NCI-H2107 treated with DMSO at 0.1 percent for 48 hours (cell line): ENCODE results near the gene MCM9.
"Not testable (repeated sequence)": the region's sequence is repeated elsewhere in the genome, so short reads cannot be mapped to it uniquely, and the experiment has no call there.

Source experiments
- DNase-seq: peaks from one replicate; lab custom pipeline; 2025; ENCODE audit not compliant: unreplicated experiment; lab: John Stamatoyannopoulos, UW

MCM9 gene

DNA sequence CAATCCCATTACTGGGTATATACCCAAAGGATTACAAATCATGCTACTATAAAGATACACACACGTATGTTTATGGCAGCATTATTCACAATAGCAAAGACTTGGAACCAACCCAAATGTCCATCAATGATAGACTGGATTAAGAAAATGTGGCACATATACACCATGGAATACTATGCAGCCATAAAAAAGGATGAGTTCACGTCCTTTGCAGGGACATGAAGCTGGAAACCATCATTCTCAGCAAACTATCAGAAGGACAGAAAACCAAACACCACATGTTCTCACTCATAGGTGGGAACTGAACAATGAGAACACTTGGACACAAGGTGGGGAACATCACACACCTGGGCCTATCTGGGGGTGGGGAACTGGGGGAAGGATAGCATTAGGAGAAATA lies 66.1 kb downstream of the MCM9 start:
- DNase-seq: not testable (repeated sequence)

DNA sequence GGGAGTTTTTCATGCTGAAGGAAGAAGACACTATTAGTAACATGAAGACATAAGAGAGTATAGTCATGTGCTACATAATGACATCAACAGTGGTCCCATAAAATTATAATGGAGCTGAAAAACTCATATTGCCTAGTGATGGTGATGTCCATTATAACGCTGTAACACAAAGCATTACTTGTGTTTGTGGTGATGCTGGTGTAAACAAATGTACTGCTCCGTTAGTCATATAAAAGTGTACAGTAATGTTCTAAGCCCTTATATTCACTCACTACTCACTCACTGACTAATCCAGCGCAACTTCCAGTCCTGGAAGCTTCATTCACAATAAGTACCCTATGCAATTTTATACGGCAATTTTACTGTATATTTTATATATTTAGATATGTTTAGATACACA lies 67.8 kb downstream of the MCM9 start:
- no peak for DNase-seq

DNA sequence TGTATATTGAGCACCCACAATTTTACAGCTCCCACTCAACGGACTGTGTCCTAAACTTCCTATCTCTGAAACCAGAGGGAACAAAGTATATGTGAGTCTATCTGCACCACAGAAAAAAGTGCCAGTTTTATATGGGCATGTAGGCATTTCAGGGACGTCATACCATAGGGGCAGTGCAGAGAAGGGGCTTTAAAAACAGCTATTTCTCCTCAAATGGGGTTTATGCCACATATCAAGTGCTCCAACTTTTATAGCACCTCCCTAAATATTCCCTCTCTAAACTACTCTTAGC lies 69.9 kb downstream of the MCM9 start:
- no peak for DNase-seq

DNA sequence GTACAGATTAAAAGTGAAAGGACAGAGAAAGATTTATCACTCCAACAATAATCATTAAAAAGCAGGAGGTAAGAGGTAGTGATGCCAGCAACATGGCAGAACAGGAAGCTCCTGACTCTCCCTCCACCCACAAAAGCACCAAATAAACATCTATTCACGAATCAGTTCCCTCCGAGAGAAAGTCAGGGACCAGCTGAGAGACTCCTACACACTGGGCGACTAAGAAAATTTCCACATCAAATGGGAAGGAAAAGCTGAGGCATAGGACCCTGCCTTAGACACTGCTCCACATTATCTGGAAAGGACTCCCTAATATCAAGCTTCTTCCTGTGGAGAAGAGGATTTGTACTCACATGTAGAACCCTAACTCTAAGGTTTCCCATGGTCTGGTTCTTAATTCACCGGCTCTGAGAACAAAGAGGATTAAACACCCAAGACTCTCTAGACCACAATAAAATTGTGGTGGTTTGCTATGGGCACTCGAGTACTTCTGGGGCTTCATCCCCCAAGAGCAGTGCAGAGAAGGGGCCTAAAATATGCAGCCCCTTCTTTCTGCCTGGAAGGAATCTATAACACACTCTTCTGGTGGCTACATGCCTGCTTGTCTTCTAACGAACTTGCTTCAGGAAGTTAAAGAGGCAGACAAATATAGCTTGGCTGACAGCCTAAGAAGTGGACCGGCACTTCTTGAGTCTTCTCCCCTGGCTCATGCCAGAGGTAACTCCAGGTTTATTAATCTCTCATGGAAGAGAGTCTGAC lies 70.4 kb downstream of the MCM9 start:
- no peak for DNase-seq

DNA sequence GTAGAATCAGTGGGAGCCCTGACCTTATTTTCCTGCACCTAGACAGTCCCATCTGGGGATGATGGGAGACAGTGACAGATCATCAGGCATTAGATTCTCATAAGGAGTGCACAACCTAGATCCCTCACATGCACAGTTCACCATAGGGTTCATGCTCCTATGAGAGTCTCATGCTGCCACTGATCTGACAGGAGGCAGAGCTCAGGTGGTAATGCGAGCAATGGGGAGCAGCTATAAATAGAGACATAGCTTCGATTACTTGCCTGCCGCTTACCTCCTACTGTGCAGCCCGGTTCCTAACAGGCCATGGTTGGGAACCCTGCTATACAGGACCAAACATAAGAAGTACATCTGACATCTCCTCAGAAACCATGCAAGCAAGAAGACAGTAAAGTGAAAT lies 72.5 kb downstream of the MCM9 start:
- no peak for DNase-seq

DNA sequence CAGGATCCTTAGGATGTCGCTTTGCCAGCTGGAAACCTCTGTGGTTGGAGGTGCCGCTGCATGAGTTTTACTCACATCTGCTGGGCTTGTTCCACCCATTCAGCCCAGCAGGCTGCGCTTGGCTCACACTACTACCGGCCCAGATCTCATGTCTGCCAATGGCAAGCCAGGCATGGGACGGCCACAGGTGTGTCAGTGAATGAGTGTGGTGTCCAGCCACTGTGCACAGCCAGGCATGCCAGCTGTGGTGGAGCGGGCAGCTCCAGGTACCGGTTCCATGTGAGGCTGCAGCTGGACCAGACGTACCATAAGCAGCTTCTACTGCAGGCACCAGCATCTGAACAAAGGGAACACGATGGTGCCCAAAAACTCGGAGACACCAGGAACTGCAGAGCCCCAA lies 74.1 kb downstream of the MCM9 start:
- DNase-seq: no peak

DNA sequence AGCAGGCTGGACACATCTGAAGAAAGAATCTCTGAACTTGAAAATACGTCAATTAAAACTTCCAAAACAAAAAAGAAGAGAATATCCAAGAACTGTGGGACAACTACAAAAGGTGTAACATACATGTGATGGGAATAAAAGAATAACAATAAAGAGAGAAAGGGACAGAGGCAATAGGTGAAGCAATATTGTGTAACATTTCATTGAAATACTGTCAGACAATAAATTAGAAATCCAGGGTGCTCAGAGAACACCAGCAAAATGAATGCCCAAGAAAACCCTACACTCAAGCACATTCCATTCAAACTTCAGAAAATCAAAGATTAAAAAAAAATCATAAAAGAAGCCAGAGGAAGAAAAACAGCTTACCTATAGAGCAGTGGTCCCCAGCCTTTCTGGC lies 74.6 kb downstream of the MCM9 start:
- no peak for DNase-seq

DNA sequence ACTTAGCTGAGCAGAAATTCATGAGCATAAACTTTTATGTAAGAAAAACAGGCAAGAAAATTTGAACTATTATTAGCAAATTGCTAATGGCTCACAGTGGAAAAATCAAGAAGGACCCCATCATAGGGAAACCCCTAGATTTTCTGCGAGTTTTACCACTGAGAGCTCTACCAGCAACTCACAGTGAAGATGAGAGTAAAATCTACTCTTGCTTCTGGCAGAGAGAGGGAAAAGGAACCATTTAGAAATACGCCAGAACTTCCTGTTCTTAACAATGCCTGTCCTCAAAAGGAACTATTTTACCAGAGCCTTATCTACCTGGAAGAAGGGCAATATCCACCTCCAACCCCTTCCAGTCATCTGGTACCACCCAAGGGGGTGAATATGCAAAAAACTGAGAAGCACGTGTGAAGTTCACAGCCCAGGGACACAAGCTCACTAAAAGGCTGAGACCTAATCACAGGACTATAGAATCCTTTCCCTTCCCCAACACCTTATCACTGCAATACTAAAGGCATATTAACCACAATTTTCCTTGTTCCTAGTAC lies 75.4 kb downstream of the MCM9 start:
- DNase-seq: no peak

DNA sequence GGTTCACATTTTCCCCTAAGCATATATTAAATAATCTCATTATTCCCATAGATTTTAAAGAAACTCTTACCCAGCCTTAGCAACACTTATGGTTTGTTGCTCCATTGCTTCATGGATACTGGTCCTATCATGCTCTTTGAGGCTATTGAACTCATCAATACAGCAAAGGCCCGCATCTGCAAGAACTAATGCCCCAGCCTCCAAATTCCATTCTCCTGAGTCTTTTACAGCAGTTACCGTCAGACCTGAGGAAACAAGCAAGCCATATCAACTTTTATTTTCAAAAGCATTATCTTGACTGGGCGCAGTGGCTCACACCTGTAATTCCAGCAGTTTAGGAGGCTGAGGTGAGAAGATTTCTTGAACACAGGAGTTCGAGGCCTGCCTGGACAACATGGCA lies 78.7 kb downstream of the MCM9 start:
- no peak for DNase-seq

DNA sequence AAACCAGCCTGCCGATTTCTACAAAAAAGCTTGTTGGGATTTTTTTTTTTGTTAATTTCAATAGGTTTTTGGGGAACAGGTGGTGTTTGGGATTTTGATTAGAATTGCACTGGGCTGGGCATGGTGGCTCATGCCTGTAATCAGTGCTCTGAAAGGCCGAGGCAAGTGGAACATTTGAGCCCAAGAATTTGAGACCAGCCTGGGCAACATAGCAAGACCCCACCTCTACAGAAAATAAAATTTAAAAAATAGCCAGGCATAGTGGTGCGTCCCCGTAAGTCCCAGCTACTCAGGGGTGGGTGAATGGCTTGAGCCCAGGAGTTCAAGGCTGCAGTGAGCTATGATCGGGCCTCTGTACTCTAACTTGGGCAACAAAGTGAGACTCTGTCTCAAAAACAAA lies 81.6 kb downstream of the MCM9 start:
- no peak for DNase-seq

DNA sequence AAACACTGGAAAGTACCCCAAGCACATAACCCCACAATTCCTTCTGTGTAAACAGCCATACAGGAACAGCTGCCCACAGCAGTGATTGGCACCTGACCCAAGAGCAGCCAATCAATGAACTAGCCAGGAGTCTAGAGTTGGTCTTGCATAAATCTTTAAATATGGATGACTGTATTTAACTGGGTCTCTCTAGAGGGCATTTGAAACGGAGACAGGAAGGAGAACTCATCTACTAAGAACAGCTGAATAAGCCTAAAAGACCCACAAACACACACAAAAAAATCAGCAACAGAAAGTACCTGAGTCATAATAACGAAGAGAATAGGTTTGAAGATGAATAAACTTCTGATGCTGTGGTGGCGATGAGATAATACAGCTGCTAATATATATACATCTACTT lies 90.0 kb downstream of the MCM9 start:
- DNase-seq: no peak

DNA sequence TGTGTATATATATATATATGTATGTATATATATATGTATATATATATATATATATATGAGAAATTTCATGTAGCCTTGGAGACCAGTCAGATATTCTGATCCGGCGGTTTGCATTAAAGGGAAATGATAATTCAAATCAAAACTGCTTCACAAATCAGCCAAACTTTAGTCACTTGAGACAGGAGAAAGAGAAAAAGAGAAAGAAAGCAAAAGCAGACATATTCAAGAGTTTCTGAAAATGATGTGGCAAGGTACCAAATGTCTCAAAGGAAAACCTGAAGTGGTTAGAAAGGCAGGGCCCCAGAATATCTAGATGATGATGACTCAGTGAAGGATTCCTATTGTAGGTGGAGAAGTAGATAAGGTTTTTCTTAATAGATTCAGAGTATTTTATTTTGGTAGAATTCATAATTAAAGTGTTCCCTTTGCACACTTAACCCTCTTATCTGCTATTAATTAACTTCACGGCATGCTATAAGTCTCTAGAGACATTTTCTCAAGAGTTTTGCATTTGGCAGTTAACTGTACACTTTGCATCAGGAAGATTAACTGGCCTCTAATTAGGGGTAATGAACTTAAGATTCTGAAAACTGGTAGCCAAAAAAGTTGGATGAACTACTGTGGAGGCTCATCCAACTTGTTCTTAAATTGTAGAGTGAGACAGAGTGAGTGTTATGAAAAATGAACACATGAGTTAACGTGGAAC lies 91.1 kb downstream of the MCM9 start:
- DNase-seq: no peak

DNA sequence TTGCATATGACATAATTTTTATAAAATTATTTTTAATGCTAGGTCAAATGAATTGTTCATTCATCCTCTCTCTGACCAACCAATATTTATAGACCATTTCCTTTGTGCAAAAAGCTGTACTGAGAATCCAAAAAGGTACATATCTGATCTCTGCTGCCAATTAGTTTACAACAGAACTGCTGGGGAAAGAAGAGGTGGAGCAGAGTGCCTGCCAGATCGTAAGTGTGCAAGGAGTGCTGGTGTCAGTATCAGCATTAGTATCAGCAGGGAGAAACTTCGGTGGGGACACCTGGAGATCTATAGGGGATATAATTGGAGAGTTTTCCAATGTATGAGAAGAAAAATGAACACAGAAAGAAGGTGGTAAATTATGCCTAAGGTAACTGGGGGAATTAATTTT lies 104.3 kb downstream of the MCM9 start:
- no peak for DNase-seq

DNA sequence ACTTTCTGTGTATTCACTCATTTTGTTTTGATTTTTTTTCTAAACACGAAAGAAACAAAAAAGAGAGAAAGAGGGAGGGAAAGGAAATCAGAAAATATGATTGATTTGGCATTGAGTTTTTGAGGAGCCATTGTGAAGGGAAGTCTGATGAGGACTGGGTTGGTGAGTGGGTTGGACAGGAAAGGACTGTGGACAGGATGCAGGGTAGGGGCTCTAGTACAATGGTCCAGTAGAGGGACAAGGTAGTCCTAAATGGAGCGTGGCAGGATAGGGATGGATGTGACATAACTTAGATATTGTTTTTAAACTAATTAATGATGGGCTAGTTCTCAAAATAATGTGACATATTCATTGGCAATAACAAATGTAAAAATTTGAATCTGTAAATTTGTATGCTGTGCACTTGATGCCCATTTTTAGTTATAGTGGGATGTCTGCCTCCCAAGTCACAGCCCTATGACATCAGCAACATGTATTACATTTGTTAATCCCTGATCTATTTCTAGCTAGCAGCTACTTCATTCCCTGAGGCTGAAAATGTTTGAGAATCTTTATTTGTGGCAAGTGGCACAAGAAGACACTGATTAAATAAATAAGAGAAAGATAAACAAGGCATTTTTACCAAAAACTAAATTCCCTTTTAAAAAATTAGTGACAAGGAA lies 105.0 kb downstream of the MCM9 start:
- DNase-seq: no peak

DNA sequence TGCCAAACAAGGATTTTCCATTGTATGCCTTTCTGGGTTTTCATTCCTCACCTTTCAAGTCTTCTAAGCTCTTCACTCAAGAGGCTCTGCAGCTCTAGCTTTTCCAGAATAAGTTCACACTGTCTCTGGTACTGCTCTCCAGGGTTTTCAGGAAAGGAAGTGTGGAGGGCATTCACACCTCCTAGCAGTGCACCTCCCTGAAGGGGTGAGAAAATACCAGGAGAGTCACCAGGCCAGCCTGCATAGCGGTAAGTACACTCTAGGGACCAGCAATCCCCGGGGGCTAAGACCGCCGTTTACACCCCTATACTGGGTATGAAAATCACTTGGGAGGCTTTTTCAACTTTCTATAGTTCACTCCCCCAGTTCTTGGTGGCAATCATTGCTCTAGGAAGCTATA lies 108.9 kb downstream of the MCM9 start:
- no peak for DNase-seq

DNA sequence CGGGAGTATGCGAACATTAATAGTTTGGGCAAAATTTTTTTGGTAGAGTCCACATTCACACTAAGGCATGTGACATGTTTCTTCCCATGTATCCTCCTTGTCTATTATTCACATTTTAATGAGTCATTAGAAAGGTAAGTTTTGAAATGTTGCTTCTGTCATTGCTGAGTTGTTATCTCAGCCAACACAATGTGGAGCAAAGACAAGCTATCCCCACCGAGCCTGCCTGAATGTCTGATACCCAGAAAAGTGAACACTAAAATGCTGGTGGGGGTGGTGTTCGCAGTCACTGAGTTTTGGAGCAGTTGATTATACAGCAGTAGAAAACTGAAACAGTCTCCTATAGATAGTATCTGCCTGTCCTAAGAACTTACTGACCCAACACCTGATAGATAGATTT lies 109.3 kb downstream of the MCM9 start:
- no peak for DNase-seq

DNA sequence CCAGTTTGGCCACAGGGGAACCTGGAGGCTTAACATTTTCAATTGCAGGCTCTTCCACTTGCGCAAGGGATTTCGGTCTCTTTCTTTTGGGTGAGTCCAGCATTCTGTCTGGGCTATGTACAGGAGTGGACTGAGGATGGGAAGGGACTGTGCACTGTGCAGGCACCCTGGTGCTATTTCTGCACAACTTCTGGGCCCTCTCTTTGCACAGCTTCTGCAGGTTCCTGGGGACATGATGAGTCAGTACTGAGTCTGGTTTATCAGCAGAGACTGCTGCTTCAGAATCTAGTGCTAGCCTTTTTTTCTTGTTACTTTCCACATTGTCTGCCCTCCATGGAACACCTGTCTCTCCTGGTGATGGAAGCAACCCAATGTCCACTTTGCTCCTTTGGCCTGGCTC lies 119.5 kb downstream of the MCM9 start:
- no peak for DNase-seq

DNA sequence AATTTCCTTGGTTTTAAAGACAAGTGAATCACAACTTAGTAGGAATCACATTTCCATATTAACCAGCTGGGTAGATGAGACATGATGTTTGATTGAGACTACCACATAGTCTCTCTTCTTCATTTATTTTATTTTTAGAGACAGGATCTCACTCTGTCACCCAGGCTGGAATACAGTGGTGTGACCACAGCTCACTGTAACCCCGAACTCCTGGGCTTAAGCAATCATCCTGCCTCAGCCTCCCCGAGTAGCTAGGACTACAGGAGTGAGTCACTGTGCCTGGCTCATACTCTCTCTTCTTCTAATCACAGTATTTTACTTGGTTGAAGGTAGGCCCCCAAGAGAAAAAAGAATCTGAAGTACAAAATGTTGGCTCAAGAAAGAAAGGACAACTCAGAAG lies 121.2 kb downstream of the MCM9 start:
- DNase-seq: no peak

DNA sequence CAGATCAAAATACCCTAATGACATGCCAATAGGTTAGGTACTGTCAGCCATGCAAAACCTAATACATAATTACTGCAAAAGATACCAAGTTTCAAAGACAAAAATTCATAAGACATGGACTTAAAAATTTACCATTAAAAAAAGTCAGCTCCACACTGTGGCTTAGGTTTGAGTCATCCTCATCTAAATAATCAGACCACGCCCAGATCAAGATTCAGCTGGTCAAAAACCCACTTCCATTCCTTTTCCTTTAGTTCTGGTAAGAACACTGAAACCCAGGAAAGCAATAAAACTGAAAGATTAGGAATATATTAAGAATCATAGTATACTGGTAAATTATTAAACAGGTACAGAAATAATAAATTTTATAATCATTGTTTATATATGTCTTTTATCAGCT lies 122.0 kb downstream of the MCM9 start:
- no peak for DNase-seq

DNA sequence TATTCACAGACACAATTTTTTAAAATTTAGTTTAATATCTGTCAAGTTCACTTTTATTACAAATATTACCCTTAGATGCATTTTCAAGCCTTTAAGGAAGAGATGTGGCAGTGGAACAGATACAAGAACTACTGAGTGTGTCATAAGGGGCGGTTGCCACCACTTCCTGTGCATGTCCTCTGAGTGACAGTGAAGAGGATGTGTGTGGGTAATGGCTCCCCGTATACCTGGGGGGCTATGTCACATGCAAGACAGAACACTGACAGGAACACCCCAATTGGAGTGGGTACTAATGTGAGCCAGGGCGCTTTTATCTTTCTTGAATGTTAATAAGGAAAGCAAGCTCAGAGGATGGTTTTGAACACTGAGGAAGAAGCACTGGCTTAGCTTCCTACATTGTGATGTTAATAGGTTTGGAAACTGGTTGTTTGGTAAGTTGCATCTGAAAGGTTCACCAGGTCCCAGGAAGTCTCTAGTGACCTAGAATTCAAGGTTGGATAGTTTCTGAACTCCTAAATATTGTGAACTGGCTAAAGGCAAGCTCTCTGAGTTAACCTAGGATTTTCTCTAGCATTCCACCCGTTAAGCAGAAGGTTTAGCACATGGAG lies 124.4 kb downstream of the MCM9 start:
- DNase-seq: no peak

DNA sequence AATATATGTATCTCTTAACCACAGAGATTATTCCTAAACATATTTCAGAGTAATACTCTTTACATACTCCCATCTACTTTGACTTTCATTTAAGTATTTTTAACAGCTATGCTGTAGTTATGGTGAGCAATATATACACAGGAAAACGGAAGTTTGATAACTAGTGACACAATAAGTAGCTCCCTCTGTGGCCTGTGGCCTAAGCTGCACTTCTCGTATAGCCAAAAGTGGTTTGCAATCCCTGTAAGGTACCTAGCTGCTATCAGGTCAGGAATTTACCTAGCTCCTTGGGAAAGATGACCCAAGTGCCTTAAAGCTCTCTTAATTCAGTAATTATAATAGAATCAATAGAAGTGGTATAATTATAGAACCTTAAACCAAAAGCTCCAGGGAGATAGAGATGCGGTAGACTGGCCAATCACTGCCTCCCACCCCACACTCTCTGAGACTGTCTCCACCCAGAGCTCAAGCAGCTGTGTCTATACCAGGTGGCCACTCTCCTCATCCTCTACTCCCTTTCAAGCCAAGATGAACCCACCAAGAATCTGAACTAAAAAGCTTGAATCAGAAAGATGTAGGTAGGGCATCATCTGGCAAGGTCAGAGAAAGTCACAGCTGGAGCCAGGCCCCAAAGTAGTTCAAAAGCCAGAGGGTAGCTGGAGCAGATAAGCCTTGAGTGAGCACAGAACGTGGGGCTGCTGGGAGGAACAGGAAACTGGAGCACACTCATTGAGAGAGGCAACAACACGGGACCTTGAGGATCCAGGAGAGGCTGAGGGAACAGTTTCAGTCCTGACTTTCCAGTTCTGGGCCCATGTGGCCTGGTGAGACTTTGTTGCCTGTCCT lies 125.9 kb downstream of the MCM9 start:
- no peak for DNase-seq
